SK-N-SH (cell line): ENCODE data around the gene DICER1.

Experiments
- SMC3 ChIP-seq: IDR thresholded peaks from 2 replicates; pipeline ENCODE4 v1.6.1; 2012; ENCODE audit warnings: low read depth, low read length, improper control_type of control experiment
- TF ChIP-seq, protein P1 (sequence below): fragments of 200-600 bp; sonication (generic); IDR thresholded peaks from 2 replicates; pipeline ENCODE4 v1.6.1; 2017; ENCODE audit warnings: antibody characterized with exemption, mild to moderate bottlenecking, moderate library complexity
- TF ChIP-seq, protein P2 (sequence below): IDR thresholded peaks from 2 replicates; pipeline ENCODE4 v1.6.1; 2012; ENCODE audit warnings: mild to moderate bottlenecking, low read depth, low read length, moderate library complexity

GRCh38 chr14:95123891-95124579 lies 33.3 kb downstream of the DICER1 start:
- TF ChIP-seq, protein P1, sequence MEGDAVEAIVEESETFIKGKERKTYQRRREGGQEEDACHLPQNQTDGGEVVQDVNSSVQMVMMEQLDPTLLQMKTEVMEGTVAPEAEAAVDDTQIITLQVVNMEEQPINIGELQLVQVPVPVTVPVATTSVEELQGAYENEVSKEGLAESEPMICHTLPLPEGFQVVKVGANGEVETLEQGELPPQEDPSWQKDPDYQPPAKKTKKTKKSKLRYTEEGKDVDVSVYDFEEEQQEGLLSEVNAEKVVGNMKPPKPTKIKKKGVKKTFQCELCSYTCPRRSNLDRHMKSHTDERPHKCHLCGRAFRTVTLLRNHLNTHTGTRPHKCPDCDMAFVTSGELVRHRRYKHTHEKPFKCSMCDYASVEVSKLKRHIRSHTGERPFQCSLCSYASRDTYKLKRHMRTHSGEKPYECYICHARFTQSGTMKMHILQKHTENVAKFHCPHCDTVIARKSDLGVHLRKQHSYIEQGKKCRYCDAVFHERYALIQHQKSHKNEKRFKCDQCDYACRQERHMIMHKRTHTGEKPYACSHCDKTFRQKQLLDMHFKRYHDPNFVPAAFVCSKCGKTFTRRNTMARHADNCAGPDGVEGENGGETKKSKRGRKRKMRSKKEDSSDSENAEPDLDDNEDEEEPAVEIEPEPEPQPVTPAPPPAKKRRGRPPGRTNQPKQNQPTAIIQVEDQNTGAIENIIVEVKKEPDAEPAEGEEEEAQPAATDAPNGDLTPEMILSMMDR = no peak
- TF ChIP-seq, protein P2, sequence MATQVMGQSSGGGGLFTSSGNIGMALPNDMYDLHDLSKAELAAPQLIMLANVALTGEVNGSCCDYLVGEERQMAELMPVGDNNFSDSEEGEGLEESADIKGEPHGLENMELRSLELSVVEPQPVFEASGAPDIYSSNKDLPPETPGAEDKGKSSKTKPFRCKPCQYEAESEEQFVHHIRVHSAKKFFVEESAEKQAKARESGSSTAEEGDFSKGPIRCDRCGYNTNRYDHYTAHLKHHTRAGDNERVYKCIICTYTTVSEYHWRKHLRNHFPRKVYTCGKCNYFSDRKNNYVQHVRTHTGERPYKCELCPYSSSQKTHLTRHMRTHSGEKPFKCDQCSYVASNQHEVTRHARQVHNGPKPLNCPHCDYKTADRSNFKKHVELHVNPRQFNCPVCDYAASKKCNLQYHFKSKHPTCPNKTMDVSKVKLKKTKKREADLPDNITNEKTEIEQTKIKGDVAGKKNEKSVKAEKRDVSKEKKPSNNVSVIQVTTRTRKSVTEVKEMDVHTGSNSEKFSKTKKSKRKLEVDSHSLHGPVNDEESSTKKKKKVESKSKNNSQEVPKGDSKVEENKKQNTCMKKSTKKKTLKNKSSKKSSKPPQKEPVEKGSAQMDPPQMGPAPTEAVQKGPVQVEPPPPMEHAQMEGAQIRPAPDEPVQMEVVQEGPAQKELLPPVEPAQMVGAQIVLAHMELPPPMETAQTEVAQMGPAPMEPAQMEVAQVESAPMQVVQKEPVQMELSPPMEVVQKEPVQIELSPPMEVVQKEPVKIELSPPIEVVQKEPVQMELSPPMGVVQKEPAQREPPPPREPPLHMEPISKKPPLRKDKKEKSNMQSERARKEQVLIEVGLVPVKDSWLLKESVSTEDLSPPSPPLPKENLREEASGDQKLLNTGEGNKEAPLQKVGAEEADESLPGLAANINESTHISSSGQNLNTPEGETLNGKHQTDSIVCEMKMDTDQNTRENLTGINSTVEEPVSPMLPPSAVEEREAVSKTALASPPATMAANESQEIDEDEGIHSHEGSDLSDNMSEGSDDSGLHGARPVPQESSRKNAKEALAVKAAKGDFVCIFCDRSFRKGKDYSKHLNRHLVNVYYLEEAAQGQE = no peak
- TF ChIP-seq SMC3 = no peak
